Measurements from ENCODE around the gene PRKCB.

Gene PRKCB

GRCh38 chr16:24018485-24018884 is 182.7 kb downstream of the PRKCB start:
- H3K9ac ChIP-seq: no peak overlapping the region
- H4K20me1 ChIP-seq (ENCODE audit: insufficient read depth): no peaks in the 10 kb centered on the region
- peaks cover 19% of the 10 kb centered on the region for H3K4me1 ChIP-seq (ENCODE audit: low read depth, poor library complexity, severe bottlenecking)
- TF ChIP-seq CTCF (conservative IDR thresholded peaks at IDR 0.05; ENCODE audit: low read depth, low read length): no peak
- no peak overlapping the region for H3K4me2 ChIP-seq
- no peaks in the 10 kb centered on the region for H3K36me3 ChIP-seq (ENCODE audit: insufficient read depth)
- H3K27me3 ChIP-seq (ENCODE audit: insufficient read depth, low read depth): no peaks in the 10 kb centered on the region
- no peaks in the 10 kb centered on the region for H3K79me2 ChIP-seq (ENCODE audit: insufficient read depth, low read depth)
- no peak overlapping the region for H2AFZ ChIP-seq (ENCODE audit: low read depth)
- no peak overlapping the region for H3K27ac ChIP-seq
- H3K4me3 ChIP-seq (IDR thresholded peaks at IDR 0.05; ENCODE audit: insufficient read depth, low read depth, low read length): no peak overlapping the region

GRCh38 chr16:24022797-24023196 is 187.0 kb downstream of the PRKCB start:
- Histone ChIP-seq H3K27me3 (ENCODE audit: insufficient read depth, low read depth) (no peaks in the 10 kb centered on the region), H4K20me1 (ENCODE audit: insufficient read depth) (no peaks in the 10 kb centered on the region), H2AFZ (ENCODE audit: low read depth) (no peak overlapping the region), H3K9ac (no peak overlapping the region), H3K79me2 (ENCODE audit: insufficient read depth, low read depth) (no peaks in the 10 kb centered on the region), H3K27ac (no peak overlapping the region), H3K36me3 (ENCODE audit: insufficient read depth) (no peaks in the 10 kb centered on the region), H3K4me3 (IDR thresholded peaks at IDR 0.05; ENCODE audit: insufficient read depth, low read depth, low read length) (no peak overlapping the region), H3K4me1 (ENCODE audit: low read depth, poor library complexity, severe bottlenecking) (no peaks in the 10 kb centered on the region), H3K4me2 (no peak overlapping the region)
- no peak for TF ChIP-seq CTCF (conservative IDR thresholded peaks at IDR 0.05; ENCODE audit: low read depth, low read length)

- Histone ChIP-seq H3K27me3 (ENCODE audit: insufficient read depth, low read depth) (no peaks in the 10 kb centered on the region), H3K27ac (no peak overlapping the region)
Measured at GRCh38 chr16:24023621-24024020, 187.8 kb downstream of the PRKCB start.

GRCh38 chr16:24024971-24025370 is 189.2 kb downstream of the PRKCB start:
- H3K36me3 ChIP-seq (ENCODE audit: insufficient read depth): no peaks in the 10 kb centered on the region
- no peak overlapping the region for H3K4me2 ChIP-seq
- no peaks in the 10 kb centered on the region for H3K79me2 ChIP-seq (ENCODE audit: insufficient read depth, low read depth)
- H4K20me1 ChIP-seq (ENCODE audit: insufficient read depth): no peaks in the 10 kb centered on the region
- H3K4me3 ChIP-seq (IDR thresholded peaks at IDR 0.05; ENCODE audit: insufficient read depth, low read depth, low read length): no peak overlapping the region
- no peaks in the 10 kb centered on the region for H3K27me3 ChIP-seq (ENCODE audit: insufficient read depth, low read depth)
- TF ChIP-seq CTCF (conservative IDR thresholded peaks at IDR 0.05; ENCODE audit: low read depth, low read length): no peak
- H2AFZ ChIP-seq (ENCODE audit: low read depth): no peak overlapping the region
- no peak overlapping the region for H3K27ac ChIP-seq
- no peak overlapping the region for H3K9ac ChIP-seq
- no peaks in the 10 kb centered on the region for H3K4me1 ChIP-seq (ENCODE audit: low read depth, poor library complexity, severe bottlenecking)

More at GRCh38 chr16:24023621-24024020, 187.8 kb downstream of the PRKCB start:
- Histone ChIP-seq H4K20me1 (ENCODE audit: insufficient read depth) (no peaks in the 10 kb centered on the region), H3K36me3 (ENCODE audit: insufficient read depth) (no peaks in the 10 kb centered on the region), H3K79me2 (ENCODE audit: insufficient read depth, low read depth) (no peaks in the 10 kb centered on the region), H3K4me1 (ENCODE audit: low read depth, poor library complexity, severe bottlenecking) (no peaks in the 10 kb centered on the region), H2AFZ (ENCODE audit: low read depth) (no peak overlapping the region), H3K4me2 (no peak overlapping the region), H3K4me3 (IDR thresholded peaks at IDR 0.05; ENCODE audit: insufficient read depth, low read depth, low read length) (no peak overlapping the region), H3K9ac (no peak overlapping the region)
- TF ChIP-seq CTCF (conservative IDR thresholded peaks at IDR 0.05; ENCODE audit: low read depth, low read length): no peak
